ENCODE data around the gene KRT9.

Gene KRT9

DNA sequence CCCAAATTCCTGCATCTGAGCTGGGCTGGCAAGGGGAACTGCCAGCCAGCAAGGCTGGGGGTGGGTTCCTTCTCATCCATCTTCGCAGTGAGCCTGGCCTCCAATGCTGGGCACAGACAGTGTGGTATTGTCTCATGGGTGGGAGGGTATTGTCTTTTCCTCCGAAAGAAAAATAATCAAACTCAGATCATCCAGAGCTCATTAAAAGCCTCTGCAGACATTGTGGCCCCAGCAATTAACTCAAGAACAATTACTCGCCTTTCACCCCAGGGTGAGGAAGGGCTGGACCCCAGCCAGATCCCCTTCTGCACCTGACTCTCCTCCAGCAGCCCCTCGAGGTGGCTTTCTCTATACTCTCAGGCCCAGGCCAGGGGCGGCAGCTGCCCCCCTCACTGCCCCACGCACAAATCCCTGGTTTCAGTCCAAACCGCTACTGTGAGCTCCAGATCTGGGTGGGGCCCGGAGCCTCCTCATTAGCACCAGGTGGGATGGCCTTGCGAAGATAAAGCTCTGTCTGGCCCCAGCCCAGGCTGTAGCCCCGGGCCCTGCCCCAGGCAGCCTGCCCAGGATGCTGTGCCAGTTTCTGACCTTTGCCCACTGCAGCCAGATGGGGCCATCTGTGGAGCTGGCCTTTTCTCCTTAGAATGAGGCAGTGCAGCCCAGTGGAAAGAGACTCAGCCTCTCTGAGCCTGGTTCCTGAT lies 50.9 kb downstream of the KRT9 start:
- TF ChIP-seq CTCF (IDR thresholded peaks at IDR 0.05; ENCODE audit: borderline replicate concordance, control extremely low read depth, extremely low read depth, insufficient read depth, missing control alignments): no peak
- no peak for DNase-seq (ENCODE audit: low spot score)
- in situ Hi-C loops (cut with MboI; ENCODE audit: low sequenced_read_pairs, unreplicated experiment): no loop called here

- in situ Hi-C loops (cut with MboI; ENCODE audit: low sequenced_read_pairs, unreplicated experiment): no loop called here
- DNase-seq (ENCODE audit: low spot score): no peak
- TF ChIP-seq CTCF (IDR thresholded peaks at IDR 0.05; ENCODE audit: borderline replicate concordance, control extremely low read depth, extremely low read depth, insufficient read depth, missing control alignments): no peak
Measured at GRCh38 chr17:41519501-41520224, 52.2 kb downstream of the KRT9 start.

GRCh38 chr17:41518789-41519449 lies 52.9 kb downstream of the KRT9 start, which contains the start of gene KRT15:
KRT15 (minus strand) TSS chr17:41518890; CDS start chr17:41518827, 63 bp downstream.
- in situ Hi-C loops (cut with MboI; ENCODE audit: low sequenced_read_pairs, unreplicated experiment): no loop called here
- TF ChIP-seq CTCF (IDR thresholded peaks at IDR 0.05; ENCODE audit: borderline replicate concordance, control extremely low read depth, extremely low read depth, insufficient read depth, missing control alignments): no peak
- DNase-seq (ENCODE audit: low spot score): no peak

- TF ChIP-seq CTCF (IDR thresholded peaks at IDR 0.05; ENCODE audit: borderline replicate concordance, control extremely low read depth, extremely low read depth, insufficient read depth, missing control alignments): no peak
- no peak for DNase-seq (ENCODE audit: low spot score)
- in situ Hi-C loops (cut with MboI; ENCODE audit: low sequenced_read_pairs, unreplicated experiment): no loop called here
Measured at GRCh38 chr17:41518031-41518430, 53.8 kb downstream of the KRT9 start.

DNA sequence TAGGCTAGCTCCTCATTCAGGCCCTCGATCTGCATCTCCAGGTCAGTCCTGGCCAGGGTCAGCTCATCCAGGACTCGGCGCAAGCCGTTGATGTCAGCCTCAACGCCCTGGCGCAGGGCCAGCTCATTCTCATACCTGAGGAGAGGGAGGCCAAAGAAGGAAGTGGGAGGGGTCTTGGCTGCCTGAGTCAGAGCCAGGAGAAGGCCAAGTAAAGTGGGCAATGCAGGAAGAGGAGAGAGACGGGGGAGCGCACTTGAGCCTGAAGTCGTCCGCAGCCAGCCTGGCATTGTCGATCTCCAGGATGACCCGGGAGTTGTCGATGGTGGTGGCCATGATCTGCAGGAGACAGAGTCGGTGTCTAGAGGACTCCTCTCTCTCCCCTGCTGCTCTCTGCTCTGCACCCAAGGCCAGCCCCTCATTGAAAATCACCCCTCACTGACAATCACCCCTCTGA lies 55.0 kb downstream of the KRT9 start:
- no peak for DNase-seq (ENCODE audit: low spot score)
- no peak for TF ChIP-seq CTCF (IDR thresholded peaks at IDR 0.05; ENCODE audit: borderline replicate concordance, control extremely low read depth, extremely low read depth, insufficient read depth, missing control alignments)
- in situ Hi-C loops (cut with MboI; ENCODE audit: low sequenced_read_pairs, unreplicated experiment): no loop called here

DNA sequence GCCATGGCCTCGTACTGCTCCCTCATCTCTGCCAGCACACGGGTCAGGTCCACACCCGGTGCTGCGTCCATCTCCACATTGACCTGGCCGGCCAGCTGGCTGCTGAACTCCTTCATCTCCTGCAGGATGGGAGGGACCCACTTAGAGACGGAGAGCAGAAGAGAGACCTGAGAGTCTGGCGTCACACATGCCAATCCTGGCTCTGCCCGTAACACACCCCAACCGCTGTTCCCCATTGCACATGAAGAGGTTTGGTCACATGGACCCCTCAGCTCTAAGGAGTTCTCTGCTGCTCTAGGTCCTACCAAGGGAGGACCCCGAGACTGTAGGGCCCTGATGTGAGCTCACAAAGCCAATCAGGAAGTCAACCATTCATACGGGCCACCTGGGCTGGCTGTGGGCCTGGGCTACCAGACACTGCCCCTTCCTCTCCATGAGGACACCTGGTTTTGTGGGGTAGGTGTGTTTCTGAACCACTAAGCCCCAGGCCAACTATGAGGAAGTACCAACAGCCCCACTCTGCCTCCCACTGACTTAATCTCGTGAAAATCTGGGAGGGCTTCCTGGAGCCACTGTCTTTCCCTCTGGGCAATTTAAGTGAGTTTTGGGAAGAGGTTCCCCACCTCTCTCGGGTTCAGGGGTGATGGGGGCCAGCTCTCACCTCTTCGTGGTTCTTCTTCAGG lies 55.6 kb downstream of the KRT9 start:
- no peak for DNase-seq (ENCODE audit: low spot score)
- TF ChIP-seq CTCF (IDR thresholded peaks at IDR 0.05; ENCODE audit: borderline replicate concordance, control extremely low read depth, extremely low read depth, insufficient read depth, missing control alignments): no peak
- in situ Hi-C loops (cut with MboI; ENCODE audit: low sequenced_read_pairs, unreplicated experiment): no loop called here

All from GM13976 (cell line).